Motor neuron (in vitro differentiated cells): ENCODE data around the gene FOXK1. TPM values are rescaled to one million over a fixed set of nuclear protein-coding genes. Genes with fewer than 3 reads are reported as not detected.

Source experiments
- total RNA-seq, 8 experiments: library from RNA; unstranded; fragments of 300-600 nt; gene quantifications; 2 replicates each; pipeline versions ENCODE4 v1.2.3 to v1.2.4, GENCODE V29; 2022

FOXK1 gene
- total RNA-seq, 8 experiments from 2014 or later, result 14.8 to 61.7 (median 24.5) TPM

Other genes starting within 250 kb of the FOXK1 start
- 10 to 100 TPM in 7 of 8 experiments, 1 to 10 TPM in 1; 9.1 to 34.0 (median 18.3) TPM for gene AP5Z1, start 93.3 kb downstream of the FOXK1 start, total RNA-seq
- under 1 TPM; 0.10 to 0.47 (median 0.25) TPM for gene PAPOLB, start 179.7 kb downstream of the FOXK1 start, total RNA-seq
- gene RADIL, start 201.4 kb downstream of the FOXK1 start, total RNA-seq, result 1 to 10 TPM in 6 of 8 experiments, under 1 TPM in 2; 0.15 to 7.7 (median 4.6) TPM